ENCODE results near the gene PCBP3.
"Not testable (repeated sequence)": the region's sequence is repeated elsewhere in the genome, so short reads cannot be mapped to it uniquely, and the experiment has no call there.

PCBP3 gene

DNA sequence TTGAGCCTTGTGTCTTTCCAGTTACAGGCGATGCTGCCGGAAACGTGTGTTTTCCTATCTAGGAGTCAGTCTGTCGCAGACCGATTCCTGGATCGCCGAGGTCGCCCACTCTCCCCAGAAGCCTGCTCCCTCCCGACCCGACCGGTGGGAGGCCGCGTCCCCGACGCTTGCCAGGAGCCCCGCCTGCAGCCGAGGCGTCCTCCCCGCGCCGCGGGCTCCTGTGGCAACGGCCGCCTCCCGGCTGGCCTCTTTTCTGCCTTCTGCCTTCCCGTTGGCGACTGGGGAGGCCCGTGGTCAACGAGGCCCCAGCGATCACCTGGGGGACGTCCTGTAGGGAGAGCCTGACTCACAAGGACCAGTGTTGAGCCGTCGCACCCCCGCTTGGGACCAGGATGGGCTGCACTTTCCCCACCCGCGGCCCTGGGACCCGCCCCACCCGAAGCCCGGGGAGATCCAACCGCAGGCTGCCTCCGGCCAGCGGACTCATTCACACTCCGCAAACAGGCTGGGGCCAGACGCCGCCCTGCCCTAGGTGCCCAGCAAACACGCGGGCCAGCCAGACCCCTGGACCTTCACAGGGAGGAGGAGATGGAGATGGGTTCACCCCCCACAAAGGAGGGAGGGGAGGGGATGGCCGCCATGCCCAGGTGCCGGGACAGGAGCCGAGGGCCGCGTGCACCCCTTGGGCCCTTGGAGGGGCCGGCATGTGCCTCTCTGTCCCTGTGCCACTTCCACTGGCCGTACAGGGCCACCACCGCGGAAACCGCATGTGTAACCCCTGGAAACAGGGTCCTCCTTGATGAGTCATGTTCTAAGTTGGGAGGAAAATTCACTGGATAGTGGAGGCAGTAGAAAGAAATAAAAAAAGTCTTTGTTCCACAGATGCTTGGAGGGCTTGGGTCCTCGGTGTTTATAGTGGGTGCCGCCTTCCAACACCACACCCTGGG lies 330.8 kb downstream of the PCBP3 start:
- no peak for DNase-seq (ENCODE audit: low read depth in 1 of 2, low spot score in 1 of 2)

DNA sequence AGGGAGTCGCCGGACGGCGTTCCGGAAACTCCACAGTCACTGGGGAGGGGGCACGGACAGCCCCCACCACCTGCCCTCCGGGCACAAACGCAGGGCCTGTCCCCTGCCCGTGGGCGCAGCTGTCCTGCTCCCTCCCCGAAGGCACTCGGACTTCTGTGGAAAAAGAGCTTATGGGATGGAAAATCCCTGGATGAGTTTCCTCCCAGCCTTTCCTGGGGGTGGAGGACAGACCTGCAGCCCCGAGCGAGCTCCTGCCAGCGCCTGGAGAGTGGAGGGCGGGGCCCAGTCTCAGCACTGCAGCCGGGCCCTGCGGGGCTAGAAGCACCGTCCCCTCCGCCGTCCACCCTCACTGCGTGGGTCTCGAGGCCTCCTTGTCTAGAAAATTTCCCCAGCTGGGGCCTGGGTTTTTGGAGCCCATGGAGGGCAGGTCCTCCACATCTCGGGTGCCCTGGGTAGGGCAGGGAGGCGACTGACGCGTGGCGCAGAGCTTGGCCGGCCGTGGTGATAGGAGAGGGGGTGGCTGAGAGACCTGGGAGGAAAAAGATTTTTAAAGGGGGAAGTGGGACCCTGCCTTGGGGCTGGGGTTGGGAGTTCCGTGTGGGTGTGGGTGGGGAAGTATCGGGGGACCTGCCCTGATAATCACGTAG lies 331.6 kb downstream of the PCBP3 start:
- DNase-seq (ENCODE audit: low read depth in 1 of 2, low spot score in 1 of 2) = no peak

DNA sequence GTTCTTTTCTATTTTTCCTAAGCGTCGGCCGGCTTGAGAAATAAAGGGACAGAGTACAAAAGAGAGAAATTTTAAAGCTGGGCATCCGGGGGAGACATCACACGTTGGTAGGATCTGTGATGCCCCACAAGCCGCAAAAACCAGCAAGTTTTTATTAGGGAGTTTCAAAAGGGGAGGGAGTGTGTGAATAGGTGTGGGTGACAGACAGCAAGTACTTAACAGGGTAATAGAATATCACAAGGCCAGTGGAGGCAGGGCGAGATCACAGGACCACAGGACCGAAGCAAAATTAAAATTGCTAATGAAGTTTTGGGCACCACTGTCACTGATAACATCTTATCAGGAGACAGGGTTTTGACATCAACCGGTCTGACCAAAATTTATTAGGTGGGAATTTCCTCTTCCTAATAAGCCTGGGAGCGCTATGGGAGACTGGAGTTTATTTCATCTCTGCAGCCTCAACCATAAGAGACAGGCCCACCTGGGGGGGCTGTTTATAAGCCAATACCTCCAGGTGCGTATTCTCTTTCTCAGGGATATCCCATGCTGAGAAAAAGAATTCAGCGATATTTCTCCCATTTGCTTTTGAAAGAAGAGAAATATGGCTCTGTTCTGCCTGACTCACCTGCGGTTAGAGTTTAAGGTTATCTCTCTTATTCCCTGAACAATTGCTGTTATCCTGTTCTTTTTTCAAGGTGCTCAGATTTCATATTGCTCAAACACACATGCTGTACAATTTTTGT lies 332.3 kb downstream of the PCBP3 start:
- DNase-seq (ENCODE audit: low read depth in 1 of 2, low spot score in 1 of 2) = not testable (repeated sequence)

DNA sequence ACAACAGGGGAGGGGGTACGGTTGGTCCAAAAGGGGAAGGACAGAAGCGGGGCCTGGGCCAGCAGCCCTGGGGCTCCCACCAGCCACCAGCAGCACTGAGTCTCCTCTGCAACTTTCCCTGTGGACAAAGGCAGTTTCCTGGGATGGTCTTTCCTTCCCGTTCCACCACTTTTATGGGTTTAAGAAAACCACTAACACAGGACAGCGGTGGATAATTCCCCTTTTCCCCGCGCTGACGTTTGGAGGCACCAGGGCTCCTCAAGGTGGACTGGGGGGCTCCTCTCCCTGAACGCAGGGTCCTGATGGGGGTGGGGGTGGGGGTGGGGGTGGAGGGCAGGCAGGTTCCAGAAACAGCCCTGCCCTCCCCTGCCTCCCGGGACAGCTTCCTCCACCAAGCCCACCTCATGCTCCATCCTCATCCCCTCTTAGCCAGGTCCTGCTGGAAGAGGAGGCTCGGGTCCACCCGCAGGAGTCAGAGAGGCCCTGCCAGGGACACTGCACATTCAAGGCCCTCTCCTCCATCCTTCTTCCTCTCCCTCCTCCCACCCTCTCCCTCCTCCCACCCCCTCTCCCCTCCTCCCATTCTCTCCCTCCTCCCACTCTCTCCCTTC lies 333.3 kb downstream of the PCBP3 start:
- DNase-seq (ENCODE audit: low read depth in 1 of 2, low spot score in 1 of 2) = no peak

DNA sequence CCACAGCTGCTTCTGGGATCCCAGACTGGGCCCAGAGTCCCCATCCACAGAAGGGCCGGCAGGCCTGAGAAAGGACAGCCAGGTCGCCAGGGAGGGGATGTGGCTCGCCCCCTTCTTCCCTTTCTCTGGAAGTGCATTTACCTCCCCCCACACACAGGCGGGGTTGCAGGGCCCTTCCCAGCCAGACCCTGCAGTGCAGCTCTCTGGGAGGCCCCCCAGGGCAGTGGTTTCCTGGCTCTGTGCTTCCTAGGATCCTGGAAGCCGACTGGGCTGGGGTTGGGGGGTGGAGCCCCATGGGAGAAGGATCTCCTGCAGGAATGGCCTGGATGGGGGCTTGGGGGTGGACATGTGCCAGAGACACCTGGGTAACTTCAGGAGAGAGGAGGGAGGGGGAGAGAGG lies 333.9 kb downstream of the PCBP3 start:
- DNase-seq (ENCODE audit: low read depth in 1 of 2, low spot score in 1 of 2) = no peak

DNA sequence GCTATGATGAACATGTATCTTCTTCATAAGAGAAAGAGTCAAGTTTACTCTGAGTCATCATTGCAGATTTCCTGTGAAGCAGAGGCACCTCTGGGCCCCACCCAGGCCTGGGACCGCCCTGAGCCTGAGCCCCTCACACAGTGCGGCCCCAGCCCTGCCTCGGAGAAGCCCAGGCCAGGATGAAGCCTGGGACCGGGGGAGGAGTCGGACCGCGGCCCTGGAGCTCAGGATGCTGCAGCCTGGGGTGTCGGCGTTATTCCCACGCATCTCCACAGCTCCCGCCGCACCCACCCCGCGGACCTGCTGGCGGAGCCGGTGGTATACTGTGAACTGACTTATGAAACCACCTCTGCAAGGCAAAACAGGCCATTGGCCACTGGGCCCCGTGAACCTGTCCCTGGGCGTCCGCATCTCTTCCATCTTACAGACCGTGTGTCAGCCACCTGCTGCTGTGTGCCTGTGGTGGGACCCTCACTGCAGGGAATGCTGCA lies 335.7 kb downstream of the PCBP3 start:
- DNase-seq (ENCODE audit: low read depth in 1 of 2, low spot score in 1 of 2) = no peak

DNA sequence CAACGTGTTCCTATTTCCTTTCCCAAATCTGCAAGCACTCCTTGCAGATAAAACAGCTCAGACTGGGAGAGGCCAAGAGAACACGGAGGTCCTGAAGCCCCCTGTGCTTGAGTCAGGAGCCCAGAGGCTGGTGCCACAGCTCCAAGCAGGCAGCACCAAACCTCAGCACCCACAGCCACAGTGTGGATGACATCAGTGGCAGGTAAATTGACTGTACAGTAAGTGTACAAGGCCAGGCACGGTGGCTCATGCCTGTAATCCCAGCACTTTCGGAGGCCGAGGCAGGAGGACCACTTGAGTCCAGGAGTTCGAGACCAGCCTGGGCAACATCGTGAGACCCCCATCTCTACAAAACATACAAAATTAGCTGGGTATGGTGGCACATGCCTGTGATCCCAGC lies 336.1 kb downstream of the PCBP3 start:
- DNase-seq (ENCODE audit: low read depth in 1 of 2, low spot score in 1 of 2) = no peak

DNA sequence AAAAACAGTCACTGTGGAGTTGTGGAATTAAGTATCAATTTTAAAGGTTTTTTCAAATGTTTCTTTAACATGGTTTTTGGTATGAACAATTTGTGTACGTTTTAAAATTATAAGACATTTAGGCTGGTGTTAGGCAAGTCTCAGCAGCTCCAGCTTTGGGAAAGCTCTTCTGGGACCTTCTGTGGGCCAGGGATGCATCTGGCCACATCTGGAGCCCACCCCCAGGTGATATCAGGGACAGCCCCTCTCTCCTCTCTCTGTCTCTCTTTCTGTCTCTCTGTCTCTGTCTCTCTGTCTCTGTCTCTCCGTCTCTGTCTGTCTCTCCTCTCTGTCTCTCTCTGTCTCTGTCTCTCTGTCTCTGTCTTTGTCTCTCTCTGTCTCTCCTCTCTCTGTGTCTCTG lies 336.7 kb downstream of the PCBP3 start:
- no peak for DNase-seq (ENCODE audit: low read depth in 1 of 2, low spot score in 1 of 2)

DNA sequence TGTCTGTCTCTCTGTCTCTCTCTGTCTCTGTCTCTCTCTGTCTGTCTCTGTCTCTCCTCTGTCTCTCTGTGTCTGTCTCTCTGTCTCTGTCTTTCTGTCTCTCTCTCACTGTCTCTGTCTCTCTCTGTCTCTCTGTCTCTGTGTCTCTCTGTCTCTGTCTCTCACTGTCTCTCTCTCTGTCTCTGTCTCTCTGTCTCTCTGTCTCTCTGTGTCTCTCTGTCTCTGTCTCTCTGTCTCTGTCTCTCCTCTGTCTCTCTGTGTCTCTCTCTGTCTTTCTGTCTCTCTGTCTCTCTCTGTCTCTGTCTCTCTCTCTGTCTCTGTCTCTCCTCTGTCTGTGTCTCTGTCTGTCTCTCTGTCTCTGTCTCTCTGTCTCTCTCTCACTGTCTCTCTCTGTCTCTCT lies 337.2 kb downstream of the PCBP3 start:
- DNase-seq (ENCODE audit: low read depth in 1 of 2, low spot score in 1 of 2) = no peak

DNA sequence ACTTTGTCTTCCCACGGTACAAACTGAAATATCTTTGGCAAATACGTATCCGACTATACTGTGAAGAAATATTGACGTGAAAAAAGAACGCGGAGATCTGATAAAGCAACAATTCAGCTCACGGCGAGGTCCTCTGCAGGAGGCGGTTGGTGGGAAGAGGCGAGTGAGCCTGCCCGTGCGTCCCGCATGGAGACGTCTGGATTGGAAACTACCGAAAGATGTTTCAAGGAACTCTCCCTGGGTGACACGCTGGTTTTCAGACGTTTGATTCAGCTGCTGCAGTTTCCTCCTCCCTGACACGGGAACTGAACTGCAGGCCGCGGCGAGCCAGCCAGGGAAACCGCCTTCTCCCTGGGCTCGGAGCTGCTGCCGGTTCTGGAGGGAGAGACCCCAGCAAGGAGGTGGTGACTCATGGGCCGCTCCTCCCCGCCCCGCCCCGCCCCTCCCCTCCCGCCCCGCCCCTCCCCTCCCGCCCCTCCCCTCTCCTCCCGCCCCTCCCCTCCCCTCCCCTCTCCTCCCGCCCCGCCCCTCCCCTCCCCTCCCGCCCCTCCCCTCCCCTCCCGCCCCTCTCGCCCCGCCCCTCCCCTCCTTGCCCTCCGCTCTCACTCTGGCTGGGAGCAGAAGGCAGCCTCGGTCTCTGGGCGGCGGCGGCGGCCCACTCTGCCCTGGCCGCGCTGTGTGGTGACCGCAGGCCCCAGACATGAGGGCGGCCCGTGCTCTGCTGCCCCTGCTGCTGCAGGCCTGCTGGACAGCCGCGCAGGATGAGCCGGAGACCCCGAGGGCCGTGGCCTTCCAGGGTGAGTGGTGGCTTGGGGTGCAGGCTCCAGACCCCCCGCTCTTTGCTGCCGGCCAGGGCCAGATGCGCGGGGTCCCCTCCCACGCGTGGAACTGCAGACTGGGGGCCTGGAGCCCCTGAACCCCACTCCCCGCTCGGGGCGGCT lies 337.9 kb downstream of the PCBP3 start, which contains the start of gene COL6A1:
TSS of gene COL6A1 (plus strand) at position 620 of the 941 bp plus-strand sequence. CDS start at position 701, 81 bp downstream.
- peak in 1 of 2 donors; percentile 39 for DNase-seq (ENCODE audit: low read depth in 1 of 2, low spot score in 1 of 2)

DNA sequence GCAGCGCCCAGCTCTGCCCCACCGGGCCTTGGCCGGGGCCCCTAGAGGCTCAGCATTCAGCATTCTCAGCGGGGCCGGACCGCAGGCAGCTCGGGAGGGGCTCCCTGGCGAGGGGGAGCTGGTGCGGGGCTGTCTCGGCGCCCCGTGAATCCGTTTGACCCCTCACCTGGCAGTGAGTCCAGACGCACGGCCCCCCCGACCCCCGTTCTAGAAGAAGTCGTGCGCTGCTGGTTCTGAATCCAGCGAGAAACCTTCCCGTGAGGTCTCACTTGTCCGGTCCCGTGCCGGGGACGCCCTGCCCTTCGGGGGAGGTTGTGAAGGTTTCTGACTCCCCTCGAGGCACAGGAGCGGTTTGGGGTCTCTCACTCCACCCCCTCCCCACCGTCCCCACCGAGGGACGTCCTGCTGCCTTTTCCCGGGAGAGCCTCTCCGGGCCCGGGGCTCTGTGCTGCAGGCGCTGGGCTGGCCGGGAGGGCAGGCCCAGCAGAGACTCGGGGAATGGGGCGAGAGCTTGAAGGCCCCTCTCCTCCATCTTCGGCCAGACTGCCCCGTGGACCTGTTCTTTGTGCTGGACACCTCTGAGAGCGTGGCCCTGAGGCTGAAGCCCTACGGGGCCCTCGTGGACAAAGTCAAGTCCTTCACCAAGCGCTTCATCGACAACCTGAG lies 338.7 kb downstream of the PCBP3 start:
- no peak for DNase-seq (ENCODE audit: low read depth in 1 of 2, low spot score in 1 of 2)

DNA sequence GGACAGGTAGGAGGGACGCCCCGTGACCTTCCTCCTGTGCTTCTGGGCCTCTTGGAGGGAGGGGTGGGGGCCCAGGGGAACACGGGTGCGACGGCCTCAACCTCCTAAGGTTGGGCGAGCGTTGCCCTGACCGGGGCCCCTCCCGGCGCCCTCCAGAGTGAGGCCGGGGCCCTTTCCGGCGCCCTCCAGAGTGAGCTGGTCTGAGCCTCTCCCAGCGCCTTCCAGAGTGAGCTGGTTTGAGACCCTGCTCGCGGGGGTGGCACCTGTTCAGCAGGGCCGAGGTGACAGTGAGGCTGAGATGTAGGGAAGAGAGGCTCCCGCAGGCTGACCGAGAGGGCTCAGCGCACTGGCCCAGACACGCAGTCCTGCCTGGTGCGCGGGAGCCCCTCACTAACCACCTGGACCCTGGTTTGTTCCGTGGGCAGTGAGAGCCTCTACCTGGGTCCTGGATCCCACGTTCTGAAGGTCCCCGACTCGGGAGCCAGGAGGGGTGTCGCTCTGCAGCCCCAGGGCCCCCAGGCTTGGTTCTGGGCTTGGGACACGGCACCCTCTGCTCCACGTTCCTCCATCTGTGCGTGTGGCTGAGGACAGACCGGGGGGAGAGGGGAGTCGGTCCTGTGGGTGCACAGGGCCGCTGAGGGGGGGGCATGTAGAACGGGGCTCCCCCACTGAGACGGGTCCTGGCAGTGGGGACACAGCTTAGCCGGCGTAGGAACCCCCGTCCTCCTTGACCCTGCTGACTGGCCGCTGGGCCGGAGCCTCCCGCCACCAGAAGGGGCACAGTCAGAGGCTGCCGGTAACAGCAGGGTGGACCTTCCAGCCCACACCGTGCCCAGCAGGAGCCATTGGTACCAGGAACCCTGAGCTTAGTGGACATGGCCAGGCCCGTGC lies 339.5 kb downstream of the PCBP3 start:
- DNase-seq (ENCODE audit: low read depth in 1 of 2, low spot score in 1 of 2) = no peak

DNA sequence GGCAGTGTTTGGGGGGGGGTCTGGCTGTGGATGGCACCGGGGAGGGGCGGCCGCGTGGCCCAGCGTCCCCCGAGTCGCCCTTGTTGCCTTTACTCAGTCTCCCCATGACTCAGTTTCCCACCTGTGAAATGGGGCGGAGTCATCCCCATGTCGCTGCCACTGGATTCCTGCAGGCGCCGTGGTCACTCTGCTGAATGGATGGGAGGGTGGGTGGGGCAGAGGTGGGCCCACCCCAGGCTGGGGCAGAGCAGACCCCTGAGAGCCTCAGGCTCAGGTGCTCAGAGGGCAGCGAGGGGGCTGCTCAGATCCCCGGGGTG lies 340.1 kb downstream of the PCBP3 start:
- no peak for DNase-seq (ENCODE audit: low read depth in 1 of 2, low spot score in 1 of 2)

DNA sequence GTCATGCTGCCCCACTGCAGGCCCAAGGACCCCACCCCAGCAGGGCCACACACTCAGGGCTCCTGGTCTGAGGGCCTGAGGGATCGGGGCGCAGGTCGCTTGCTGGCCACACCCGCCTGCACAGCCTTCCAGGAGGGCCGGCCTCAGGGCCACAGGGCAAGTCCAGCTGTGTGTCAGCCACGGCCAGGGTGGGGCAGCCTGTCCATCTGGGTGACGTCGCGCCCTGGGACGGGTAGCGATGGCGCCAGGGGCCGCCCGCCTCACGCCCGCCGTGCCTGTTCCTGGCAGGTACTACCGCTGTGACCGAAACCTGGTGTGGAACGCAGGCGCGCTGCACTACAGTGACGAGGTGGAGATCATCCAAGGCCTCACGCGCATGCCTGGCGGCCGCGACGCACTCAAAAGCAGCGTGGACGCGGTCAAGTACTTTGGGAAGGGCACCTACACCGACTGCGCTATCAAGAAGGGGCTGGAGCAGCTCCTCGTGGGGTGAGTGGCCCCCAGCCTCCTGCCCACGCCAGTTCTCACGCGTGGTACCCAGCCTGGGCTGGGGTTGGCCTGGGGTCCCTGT lies 340.5 kb downstream of the PCBP3 start:
- no peak for DNase-seq (ENCODE audit: low read depth in 1 of 2, low spot score in 1 of 2)

DNA sequence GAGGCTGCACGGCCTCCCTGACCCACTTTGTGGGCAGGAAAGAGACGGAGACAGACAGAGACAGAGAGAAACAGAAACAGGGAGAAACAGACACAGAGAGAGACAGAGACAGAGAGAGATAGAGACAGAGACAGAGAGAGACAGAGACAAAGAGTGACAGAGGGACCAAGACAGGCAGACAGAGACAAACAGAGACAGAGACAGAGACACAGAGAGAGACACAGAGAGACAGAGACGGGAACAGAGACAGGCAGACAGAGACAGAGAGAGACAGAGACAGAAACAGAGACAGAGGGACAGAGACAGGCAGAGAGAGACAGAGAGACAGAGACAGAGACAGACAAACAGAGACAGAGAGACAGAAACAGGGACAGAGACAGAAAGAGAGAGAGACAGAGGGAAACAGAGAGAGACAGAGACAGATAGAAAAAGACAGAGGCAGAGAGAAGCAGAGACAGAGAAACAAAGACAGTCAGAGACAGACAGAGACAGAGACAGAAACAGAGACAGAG lies 341.1 kb downstream of the PCBP3 start:
- DNase-seq (ENCODE audit: low read depth in 1 of 2, low spot score in 1 of 2) = no peak

DNA sequence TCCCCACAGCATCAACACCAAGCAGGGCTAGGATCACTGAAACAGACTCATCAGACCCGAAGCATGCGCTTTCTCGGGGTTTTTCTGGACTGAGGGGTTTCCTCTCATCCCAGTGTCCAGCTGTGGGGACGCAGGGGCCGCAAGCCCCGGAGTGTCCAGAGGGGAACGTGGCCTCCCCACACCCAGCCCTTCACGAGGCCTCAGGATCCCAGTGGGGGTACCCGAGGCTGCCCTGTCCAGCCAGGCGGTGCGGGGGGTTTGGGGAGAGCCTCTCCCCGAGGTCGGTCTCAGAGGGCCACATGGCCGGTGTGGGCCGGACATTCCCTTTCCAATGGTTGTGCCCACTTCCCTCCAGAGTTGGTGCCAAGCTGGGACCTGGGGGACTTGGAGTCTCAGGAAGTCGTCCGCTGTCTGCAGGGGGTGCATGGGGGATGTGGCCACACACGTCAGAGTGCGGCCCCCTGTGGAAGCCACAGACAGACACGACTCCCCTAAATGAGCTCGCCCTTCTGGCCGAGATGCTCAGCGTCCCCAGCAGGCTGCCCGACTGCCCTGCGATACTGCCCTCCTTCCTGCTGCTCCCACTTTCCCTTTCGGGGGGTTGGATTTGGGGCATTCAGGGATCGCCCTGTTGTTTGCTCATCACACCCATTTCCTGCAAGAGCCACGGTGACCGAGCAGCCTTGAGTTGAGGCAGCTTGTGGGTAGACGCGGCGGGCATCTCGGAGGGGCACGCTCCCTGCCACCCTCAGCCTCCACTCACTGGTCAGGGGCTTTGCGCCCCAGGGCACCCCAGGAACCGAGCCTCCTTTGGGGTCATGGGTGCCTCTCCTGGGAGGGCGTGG lies 342.2 kb downstream of the PCBP3 start:
- no peak for DNase-seq (ENCODE audit: low read depth in 1 of 2, low spot score in 1 of 2)

All from activated T-helper 1 cell treated with anti-CD3 and anti-CD28 coated beads, Interleukin-2, amount 50 U/mL, for 16 hours (primary cell).